Naive thymus-derived CD8-positive, alpha-beta T cell (primary cell): ENCODE results near the gene QSOX2. TPM values are rescaled to one million over a fixed set of nuclear protein-coding genes. Genes with fewer than 3 reads are reported as not detected.

Experiments used
- ATAC-seq, 2 donors: fragments of 150-1000 bp; cut with Tn5 transposase in 1 of 2; sonication (Bioruptor Pico), chemical (Tn5 transposase) in 1 of 2; 1 replicate in 1 of 2; 2 replicates in 1 of 2; pipeline ENCODE4 v1.10.0; 2021; ENCODE audit warnings: mild to moderate bottlenecking in 2 of 2, moderate library complexity in 2 of 2
- POLR2A ChIA-PET: fragments of 350-600 bp; sonication (Branson Sonifier 250); formaldehyde crosslinking; loops from one replicate; lab custom pipeline; 2021; ENCODE audit warnings: antibody characterized with exemption; lab: Charles Lee
- DNase-seq, 10 donors: peaks; one replicate each; pipeline versions ENCODE4 v3.0.0 to v3.0.0-alpha.2; 2020 to 2022
- H3K27ac Mint-ChIP-seq, 10 donors: one replicate each; pipeline ENCODE4 v1.8.0; 2020 to 2022; ENCODE audit warnings: mild to moderate bottlenecking in 10 of 10, mixed read lengths in 10 of 10, moderate library complexity in 4 of 10, inconsistent platforms in 1 of 10
- H3K27me3 Mint-ChIP-seq, 5 donors: one replicate each; pipeline ENCODE4 v1.8.0; 2021 to 2022; ENCODE audit warnings: mixed read lengths in 5 of 5
- H3K36me3 Mint-ChIP-seq, 3 donors: one replicate each; pipeline ENCODE4 v1.8.0; 2020 to 2022; ENCODE audit warnings: mixed read lengths in 3 of 3, mild to moderate bottlenecking in 2 of 3, inconsistent platforms in 1 of 3
- H3K4me1 Mint-ChIP-seq, 4 donors: one replicate each; pipeline ENCODE4 v1.8.0; 2021 to 2022; ENCODE audit warnings: mixed read lengths in 4 of 4
- H3K4me3 Mint-ChIP-seq, 10 donors: one replicate each; pipeline ENCODE4 v1.8.0; 2020 to 2022; ENCODE audit warnings: mild to moderate bottlenecking in 10 of 10, mixed read lengths in 10 of 10, moderate library complexity in 6 of 10, inconsistent platforms in 1 of 10
- H3K9me3 Mint-ChIP-seq, 9 donors: one replicate each; pipeline ENCODE4 v1.8.0; 2020 to 2022; ENCODE audit warnings: mixed read lengths in 9 of 9, mild to moderate bottlenecking in 3 of 9, inconsistent platforms in 1 of 9, moderate library complexity in 1 of 9
- polyA plus RNA-seq, 3 donors: library from polyadenylated mRNA; unstranded; fragments of 300-500 nt; fragmentation: Illumina TruSeq; gene quantifications; one replicate each; pipeline ENCODE4 v1.2.3, GENCODE V29; 2021
- total RNA-seq, 8 experiments: library from RNA in 2 of 8; stranded (reverse) in 2 of 8; gene quantifications; one replicate each; pipeline ENCODE4 v1.2.3 and lab custom pipeline; 2021 to 2026

The QSOX2 gene
- total and polyA plus RNA-seq, 5 experiments from 2014 or later: 0.50 to 15.9 (median 0.86) TPM

DNA sequence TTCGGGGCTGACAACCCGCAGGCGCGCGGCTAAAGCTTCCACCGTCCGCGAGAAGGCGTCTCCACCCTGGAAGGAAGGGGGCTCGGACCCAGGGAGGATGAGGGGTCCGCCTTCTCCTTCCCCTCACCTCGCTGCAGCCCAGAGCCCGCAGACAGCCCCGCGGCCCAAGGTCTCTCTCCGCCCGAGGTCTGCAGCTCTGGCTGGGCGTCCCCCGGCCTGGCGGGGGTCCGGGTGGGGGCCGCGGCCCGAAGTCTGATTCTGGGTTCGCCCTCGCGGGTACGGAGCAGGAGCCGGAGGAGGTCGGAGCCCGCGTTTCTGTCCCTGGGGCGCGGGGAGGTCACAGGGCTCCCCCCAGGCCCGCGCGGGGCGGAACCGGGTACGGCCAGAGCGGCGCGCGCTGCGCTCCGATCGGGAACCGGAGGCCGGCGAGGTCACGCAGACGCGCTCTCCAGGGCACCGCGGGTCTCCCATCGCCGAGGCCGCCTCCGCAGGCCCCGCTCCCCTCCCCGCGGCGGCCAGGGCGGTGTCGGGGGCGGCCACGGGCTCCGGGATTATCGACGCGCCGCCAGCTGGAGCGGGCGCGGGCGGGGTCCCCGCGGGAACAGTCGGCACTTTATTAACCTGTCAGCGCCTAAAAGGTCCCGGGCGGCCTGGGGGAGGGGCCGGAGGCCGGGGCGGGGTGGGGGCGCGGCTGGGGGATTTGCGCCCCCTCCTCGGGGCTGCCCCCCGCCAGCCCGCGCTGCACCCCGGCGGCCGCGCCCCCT is 52.3 kb downstream of the QSOX2 start:
- Mint-ChIP-seq H3K4me1 (peaks cover 0 to 7% (median 6%) of the 10 kb centered on the region in 4 donors), H3K36me3 (peaks cover 0 to 4% (median 0%) of the 10 kb centered on the region in 3 donors), H3K27me3 (peaks cover 9 to 66% (median 29%) of the 10 kb centered on the region in 5 donors), H3K4me3 (no peak overlapping the region), H3K9me3 (no peaks in the 10 kb centered on the region), H3K27ac (no peak overlapping the region)
- DNase-seq (no peak), ATAC-seq (no peak)
- POLR2A ChIA-PET: no interaction called here

DNA sequence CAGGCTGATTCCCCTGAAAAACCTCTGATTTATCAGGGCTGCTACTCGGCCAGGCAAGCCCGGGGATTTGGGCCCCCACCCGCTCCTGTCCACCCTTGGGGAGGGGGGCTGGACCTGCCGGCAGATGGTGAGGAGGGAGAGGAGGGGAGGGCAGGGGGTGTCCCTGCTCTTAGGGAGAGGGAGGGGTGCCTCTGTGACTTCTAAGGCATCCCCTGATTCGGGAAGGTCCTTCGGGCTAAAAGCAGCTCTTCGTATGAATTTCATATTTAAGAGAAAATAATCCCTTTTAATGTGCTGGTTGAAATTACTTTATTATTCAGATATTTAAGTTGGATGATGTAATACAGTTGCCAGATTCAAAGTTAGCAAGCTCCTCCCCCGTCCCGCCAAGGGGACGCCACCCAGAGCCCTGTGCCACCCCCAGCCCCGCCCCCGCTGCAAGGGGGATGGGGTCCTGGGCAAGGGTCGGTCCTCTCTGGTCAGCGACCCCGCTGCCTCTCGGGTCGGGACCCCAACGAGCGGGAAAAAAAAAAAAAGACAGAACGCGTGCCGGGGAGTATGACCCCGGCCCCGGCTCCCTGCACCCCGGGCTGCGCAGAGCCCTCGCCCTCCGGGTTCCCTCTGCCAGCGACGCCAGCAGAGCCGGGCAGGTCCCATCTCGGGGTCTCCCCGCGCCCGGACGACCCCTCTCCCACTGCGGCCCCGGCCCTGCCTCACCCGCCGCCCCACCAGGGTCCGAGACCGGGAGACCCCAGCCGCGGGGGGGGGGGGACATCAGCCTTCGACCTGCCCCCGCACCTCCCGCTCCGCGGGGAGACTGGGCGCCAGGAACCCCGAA is 53.1 kb downstream of the QSOX2 start:
- no peak for DNase-seq
- no peak for ATAC-seq
- Mint-ChIP-seq H3K4me3 (no peak overlapping the region), H3K36me3 (peaks cover 0 to 4% (median 0%) of the 10 kb centered on the region in 3 donors), H3K9me3 (no peaks in the 10 kb centered on the region), H3K4me1 (peaks cover 0 to 7% (median 3%) of the 10 kb centered on the region in 4 donors), H3K27ac (no peak overlapping the region), H3K27me3 (peaks cover 11 to 66% (median 28%) of the 10 kb centered on the region in 5 donors)
- POLR2A ChIA-PET: interaction anchor here (0.5 kb wide), 1 partner anchor 41 kb away, joined by 4 read pairs; no protein-coding TSS in a partner anchor

DNA sequence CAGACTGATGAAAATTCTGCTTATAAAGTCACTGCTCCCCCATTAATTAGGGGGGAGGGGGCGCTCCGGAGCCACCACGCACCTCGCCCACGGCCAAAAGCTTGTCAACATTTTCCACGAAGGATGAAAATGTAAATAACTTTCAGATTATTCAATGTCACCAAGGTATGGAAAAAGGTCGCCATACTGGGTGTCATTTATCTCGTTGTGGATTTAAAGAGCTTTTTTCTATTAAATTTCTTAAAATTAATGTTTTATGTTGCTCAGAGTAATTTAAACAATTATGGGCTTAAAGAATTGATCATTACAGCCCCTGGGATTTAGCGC is 53.7 kb downstream of the QSOX2 start:
- H3K27ac Mint-ChIP-seq: no peak overlapping the region
- peaks cover 0 to 4% (median 0%) of the 10 kb centered on the region in 3 donors for H3K36me3 Mint-ChIP-seq
- DNase-seq: no peak
- POLR2A ChIA-PET: interaction anchor here (0.5 kb wide), 1 partner anchor 41 kb away, joined by 4 read pairs; no protein-coding TSS in a partner anchor
- H3K4me1 Mint-ChIP-seq: peaks cover 0 to 5% (median 3%) of the 10 kb centered on the region in 4 donors
- no peak for ATAC-seq
- no peaks in the 10 kb centered on the region for H3K9me3 Mint-ChIP-seq
- no peak overlapping the region for H3K4me3 Mint-ChIP-seq
- H3K27me3 Mint-ChIP-seq: peaks cover 11 to 69% (median 32%) of the 10 kb centered on the region in 5 donors

DNA sequence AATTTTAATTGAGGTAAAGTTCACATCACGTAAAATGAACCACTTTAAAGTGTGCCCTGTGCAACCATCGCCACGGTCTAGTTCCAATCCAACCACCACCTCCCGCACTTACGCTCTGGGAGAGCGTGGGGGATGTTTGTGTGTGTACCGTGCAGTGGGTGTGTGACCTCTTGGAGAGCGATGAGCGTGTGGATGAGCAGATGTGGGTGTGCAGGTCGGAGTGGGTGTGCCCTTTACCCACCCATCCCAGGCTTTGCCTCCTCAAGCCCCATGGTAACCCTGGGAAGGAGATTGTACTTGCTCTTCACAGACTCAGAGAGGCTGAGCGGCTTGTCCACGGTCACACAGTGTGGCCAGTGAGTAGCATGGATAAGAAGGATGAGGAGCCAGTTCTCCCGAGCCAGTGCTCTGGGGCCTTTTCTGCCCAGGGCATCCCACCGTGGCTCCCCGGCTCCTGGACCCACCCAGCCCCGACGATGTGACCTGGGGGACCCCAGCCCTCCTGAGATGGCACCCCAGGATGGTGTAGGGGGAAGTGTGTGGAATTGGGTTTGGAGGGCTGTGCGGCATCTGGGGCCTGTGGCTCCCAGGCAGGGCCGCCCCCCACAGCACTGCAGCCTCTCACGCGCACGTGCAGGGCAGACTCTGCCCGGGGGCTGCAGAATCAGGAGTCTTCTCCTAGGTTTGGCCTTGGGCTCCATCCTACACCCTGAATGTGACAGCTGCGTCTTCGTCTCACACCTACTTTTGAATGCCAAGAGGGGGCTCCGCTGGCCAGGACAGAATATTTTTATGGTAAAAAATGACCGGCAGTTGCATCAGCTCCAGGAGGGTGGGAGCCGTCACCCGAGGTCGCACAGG is 54.3 kb downstream of the QSOX2 start:
- H3K36me3 Mint-ChIP-seq: peaks cover 0 to under 1% (median 0%) of the 10 kb centered on the region in 3 donors
- no peaks in the 10 kb centered on the region for H3K9me3 Mint-ChIP-seq
- peaks cover 0 to 1% (median 0%) of the 10 kb centered on the region in 4 donors for H3K4me1 Mint-ChIP-seq
- H3K4me3 Mint-ChIP-seq: no peak overlapping the region
- ATAC-seq (no peak), DNase-seq (no peak)
- H3K27ac Mint-ChIP-seq: no peak overlapping the region
- peaks cover 8 to 69% (median 31%) of the 10 kb centered on the region in 5 donors for H3K27me3 Mint-ChIP-seq
- POLR2A ChIA-PET: no interaction called here

DNA sequence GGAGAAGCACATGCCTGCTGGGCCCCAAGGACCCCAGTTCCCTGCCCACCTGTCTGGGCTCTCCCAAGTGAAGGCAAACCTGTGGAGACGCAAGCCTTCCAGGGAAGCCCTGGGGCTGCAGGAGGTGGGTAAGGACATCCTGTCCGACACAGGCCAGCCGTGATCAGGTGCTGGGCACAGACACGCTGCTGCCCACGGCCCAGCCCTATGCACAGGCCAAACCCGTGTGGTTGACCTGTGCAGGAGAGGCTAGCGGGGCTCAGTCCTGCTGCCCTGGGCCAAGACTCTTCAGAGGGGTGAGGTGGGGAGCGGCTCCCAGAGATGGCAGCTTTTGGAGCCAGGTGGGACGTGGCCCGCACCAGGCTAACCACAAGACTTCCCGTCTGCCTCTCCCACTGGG is 55.0 kb downstream of the QSOX2 start:
- no peak overlapping the region for H3K27ac Mint-ChIP-seq
- ATAC-seq (no peak), DNase-seq (no peak)
- H3K9me3 Mint-ChIP-seq: no peaks in the 10 kb centered on the region
- H3K4me1 Mint-ChIP-seq: peaks cover 0 to 1% (median 0%) of the 10 kb centered on the region in 4 donors
- H3K4me3 Mint-ChIP-seq: no peak overlapping the region
- H3K36me3 Mint-ChIP-seq: no peaks in the 10 kb centered on the region
- POLR2A ChIA-PET: no interaction called here
- H3K27me3 Mint-ChIP-seq: peaks cover 6 to 65% (median 29%) of the 10 kb centered on the region in 5 donors

DNA sequence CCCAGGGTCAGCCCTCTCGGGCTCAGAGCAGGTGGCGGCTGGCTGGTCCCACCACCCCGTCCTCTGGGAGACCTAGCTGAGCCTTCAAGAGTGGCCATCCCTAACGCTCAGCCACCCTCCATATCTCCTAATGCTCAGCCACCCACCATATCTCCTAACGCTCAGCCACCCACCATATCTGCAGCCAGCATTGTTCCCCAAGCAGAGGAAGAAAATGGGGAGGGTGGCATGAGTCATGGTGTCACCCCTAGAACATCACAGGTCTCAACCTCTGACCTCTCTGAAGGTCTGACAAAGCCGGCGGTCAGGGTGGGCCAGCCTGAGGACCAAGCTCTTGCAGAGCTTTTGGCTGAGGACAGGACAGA is 55.4 kb downstream of the QSOX2 start:
- POLR2A ChIA-PET: interaction anchor here (0.6 kb wide), 1 partner anchor 283 kb away, joined by 4 read pairs; the partner anchor contains the start of gene CAMSAP1
- H3K27ac Mint-ChIP-seq: no peak overlapping the region
- peaks cover 0 to 1% (median 0%) of the 10 kb centered on the region in 4 donors for H3K4me1 Mint-ChIP-seq
- no peak overlapping the region for H3K4me3 Mint-ChIP-seq
- ATAC-seq (no peak), DNase-seq (no peak)
- no peaks in the 10 kb centered on the region for H3K9me3 Mint-ChIP-seq
- H3K27me3 Mint-ChIP-seq: peaks cover 6 to 65% (median 32%) of the 10 kb centered on the region in 5 donors
- H3K36me3 Mint-ChIP-seq: no peaks in the 10 kb centered on the region

DNA sequence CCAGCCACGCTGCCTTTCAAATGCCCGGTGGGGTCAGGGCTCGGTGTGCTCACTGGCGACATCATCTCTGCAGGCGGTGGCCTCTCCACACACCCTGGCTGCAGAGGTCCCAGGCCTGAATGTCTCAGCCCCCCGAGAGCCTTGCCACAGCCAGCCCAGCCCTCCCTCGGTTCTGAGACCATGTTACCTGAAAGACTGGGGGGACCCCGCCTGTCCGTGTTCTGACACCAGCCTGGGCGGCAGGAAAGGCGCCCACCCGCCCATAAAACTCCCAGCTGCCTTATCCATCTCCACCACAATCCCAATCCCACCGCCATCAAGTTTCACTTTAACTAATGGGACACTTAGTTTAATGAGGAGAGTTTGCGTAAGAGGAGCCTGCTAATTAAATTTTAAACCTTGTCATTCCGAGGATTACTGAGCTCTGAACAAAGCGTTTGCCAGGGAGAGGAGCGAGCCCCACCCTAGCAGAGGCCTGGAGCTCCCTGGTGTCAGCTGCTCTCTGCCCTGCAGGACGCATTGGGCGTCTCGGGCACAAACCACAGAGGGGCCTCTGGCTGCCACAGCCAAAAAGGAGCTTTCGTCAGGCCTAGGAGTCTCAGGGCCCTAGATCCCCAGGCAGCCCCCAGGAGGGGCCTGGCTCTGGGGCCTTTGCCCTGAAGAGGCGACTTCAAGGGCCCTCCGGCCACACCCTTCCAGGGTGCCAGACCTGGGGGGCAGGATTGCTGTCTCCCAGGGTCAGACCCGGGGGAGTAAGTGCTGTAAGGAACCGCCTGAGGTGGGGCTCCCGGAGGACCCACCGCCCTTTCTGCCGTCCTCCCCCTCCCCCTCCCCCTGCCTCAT is 56.0 kb downstream of the QSOX2 start:
- H3K9me3 Mint-ChIP-seq: no peaks in the 10 kb centered on the region
- POLR2A ChIA-PET: interaction anchor here (0.6 kb wide), 1 partner anchor 282 kb away, joined by 4 read pairs; the partner anchor contains the start of gene CAMSAP1

DNA sequence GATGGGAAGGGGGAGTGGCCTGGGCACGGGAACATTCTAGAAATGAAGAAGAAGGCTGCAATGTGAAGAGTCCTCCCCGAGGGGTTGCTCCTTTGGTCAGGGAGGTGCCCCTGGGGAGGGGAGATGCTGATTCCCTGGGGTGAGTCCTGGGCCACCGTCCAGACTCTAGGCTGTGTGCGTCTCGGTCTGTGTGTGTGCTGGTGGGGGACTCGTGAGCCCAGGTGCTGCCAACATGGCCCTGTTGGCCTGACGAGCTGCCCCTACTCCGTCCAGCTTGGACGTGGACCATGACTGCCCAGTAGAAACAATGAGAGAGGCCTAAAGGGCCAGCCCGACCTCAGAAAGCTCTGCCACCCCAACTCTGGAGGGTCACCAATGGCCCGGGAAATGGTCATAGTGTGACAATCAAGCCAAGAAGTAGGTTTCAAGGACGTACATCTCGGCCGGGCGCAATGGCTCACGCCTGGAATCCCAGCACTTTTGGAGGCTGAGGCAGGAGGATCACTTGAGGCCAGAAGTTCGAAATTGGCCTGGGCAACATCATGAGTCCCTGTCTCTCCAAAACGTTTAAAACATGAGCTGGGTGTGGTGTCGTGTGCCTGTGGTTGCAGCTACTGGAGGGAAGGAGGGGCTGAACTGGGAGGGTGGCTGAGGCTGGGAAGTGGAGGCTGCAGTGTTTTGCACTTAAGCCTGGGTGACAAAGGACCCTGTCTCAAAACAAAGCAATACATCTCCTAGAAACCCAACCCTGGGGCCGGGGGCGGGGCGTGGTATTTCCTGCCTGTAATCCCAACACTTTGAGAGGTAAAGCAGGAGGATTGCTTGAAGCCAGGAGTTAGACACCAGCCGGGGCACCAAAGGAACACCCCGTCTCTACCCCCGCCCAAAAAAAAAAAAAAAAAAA is 57.7 kb downstream of the QSOX2 start:
- no peak for ATAC-seq
- H3K27me3 Mint-ChIP-seq: peaks cover 8 to 66% (median 34%) of the 10 kb centered on the region in 5 donors
- POLR2A ChIA-PET: no interaction called here
- H3K27ac Mint-ChIP-seq: no peak overlapping the region
- no peak for DNase-seq
- no peaks in the 10 kb centered on the region for H3K4me1 Mint-ChIP-seq
- no peaks in the 10 kb centered on the region for H3K9me3 Mint-ChIP-seq
- no peaks in the 10 kb centered on the region for H3K36me3 Mint-ChIP-seq
- H3K4me3 Mint-ChIP-seq: no peak overlapping the region

More for the DNA sequence above, 56.0 kb downstream of the QSOX2 start:
- H3K27ac Mint-ChIP-seq: no peak overlapping the region
- ATAC-seq: no peak
- no peaks in the 10 kb centered on the region for H3K36me3 Mint-ChIP-seq
- DNase-seq: no peak
- peaks cover 7 to 65% (median 34%) of the 10 kb centered on the region in 5 donors for H3K27me3 Mint-ChIP-seq
- H3K4me1 Mint-ChIP-seq: no peaks in the 10 kb centered on the region
- H3K4me3 Mint-ChIP-seq: no peak overlapping the region

DNA sequence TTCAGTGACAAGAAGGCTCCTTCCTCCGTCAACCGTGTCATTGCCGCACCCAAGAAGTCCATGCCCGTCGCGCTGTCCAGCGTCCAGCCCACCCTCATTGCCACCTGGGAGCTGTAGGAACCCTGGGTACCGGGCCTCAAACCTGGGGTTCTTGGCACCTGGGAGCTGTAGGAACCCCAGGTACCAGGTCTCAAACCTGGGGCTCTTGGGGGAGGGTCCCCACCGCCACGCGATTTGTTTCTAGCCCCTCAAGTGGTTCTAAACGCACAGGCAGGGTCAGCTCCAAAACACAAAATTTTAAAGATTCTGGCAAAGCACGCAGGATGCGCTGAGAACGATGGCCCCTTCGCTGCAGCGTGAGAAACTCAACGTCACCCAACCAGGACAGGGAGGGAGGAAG is 58.4 kb downstream of the QSOX2 start:
- ATAC-seq (no peak), DNase-seq (no peak)
- H3K27ac Mint-ChIP-seq: no peak overlapping the region
- no peaks in the 10 kb centered on the region for H3K36me3 Mint-ChIP-seq
- peaks cover 8 to 63% (median 34%) of the 10 kb centered on the region in 5 donors for H3K27me3 Mint-ChIP-seq
- no peak overlapping the region for H3K4me3 Mint-ChIP-seq
- H3K9me3 Mint-ChIP-seq: no peaks in the 10 kb centered on the region
- H3K4me1 Mint-ChIP-seq: no peaks in the 10 kb centered on the region
- POLR2A ChIA-PET: no interaction called here

DNA sequence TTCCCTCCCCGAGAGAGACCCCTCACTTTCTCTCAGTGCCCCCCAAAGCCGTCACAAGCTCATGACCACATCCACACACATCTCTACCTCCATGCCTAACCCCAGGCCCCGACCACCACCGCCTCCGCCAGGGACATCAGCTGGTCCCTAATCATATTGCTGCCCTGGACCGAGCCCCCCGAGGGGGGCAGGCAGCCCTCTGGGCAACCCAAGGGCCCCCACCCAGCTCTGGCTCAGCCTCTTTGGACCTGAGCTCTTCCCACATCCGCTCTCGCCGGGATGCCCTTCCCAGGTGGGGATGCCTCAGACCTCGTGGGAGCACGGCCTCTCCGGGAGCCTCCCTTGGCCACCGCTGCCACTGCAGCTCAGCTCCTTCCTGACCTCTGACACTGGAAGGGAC is 59.2 kb downstream of the QSOX2 start:
- ATAC-seq (no peak), DNase-seq (no peak)
- Mint-ChIP-seq H3K36me3 (no peaks in the 10 kb centered on the region), H3K4me3 (no peak overlapping the region), H3K4me1 (no peaks in the 10 kb centered on the region), H3K27ac (peak overlapping the region in 1 of 10 donors; percentile 69), H3K9me3 (no peaks in the 10 kb centered on the region), H3K27me3 (peaks cover 8 to 57% (median 30%) of the 10 kb centered on the region in 5 donors)
- POLR2A ChIA-PET: no interaction called here
